Trophoblast cell (in vitro differentiated cells and primary cell): Measurements from ENCODE around the gene CCNB1IP1.

ENCODE experiments used
- DNase-seq, 2 donors: peaks; one replicate each; pipeline ENCODE4 v3.0.0-alpha.2; 2016
- H2AFZ ChIP-seq: 2 replicates; pipeline ENCODE4 v1.6.1; 2013; ENCODE audit warnings: low read length, moderate library complexity, mild to moderate bottlenecking; ENCODE audit not compliant: insufficient read depth, poor library complexity
- H2AK5ac ChIP-seq: 2 replicates; pipeline ENCODE4 v1.6.1; 2013; ENCODE audit warnings: mild to moderate bottlenecking, low read length
- H2BK120ac ChIP-seq: 2 replicates; pipeline ENCODE4 v1.6.1; 2013; ENCODE audit warnings: low read length, mild to moderate bottlenecking, moderate library complexity; ENCODE audit not compliant: insufficient read depth, poor library complexity
- H2BK12ac ChIP-seq: 2 replicates; pipeline ENCODE4 v1.6.1; 2013; ENCODE audit warnings: mild to moderate bottlenecking, low read length, moderate library complexity
- H2BK5ac ChIP-seq: 2 replicates; pipeline ENCODE4 v1.6.1; 2013; ENCODE audit warnings: low read length, low read depth, moderate library complexity, mild to moderate bottlenecking; ENCODE audit not compliant: poor library complexity
- H3K14ac ChIP-seq: 2 replicates; pipeline ENCODE4 v1.6.1; 2013; ENCODE audit warnings: mild to moderate bottlenecking, low read length
- H3K18ac ChIP-seq: 2 replicates; pipeline ENCODE4 v1.6.1; 2013; ENCODE audit warnings: mild to moderate bottlenecking, low read length
- H3K23ac ChIP-seq: 2 replicates; pipeline ENCODE4 v1.6.1; 2013; ENCODE audit warnings: low read length
- H3K27ac ChIP-seq: 2 replicates; pipeline ENCODE4 v1.5.1; 2013; ENCODE audit warnings: low read depth, mild to moderate bottlenecking, inconsistent platforms, low read length, moderate library complexity
- H3K27me3 ChIP-seq: 2 replicates; pipeline ENCODE4 v1.6.1; 2013; ENCODE audit warnings: inconsistent platforms, mild to moderate bottlenecking, low read length, moderate library complexity; ENCODE audit not compliant: insufficient read depth
- H3K36me3 ChIP-seq, 2 experiments: 1 replicate in 1 of 2; 2 replicates in 1 of 2; pipeline ENCODE4 v1.6.1; 2013; ENCODE audit warnings: low read length in 2 of 2, mild to moderate bottlenecking in 2 of 2, moderate library complexity in 1 of 2; ENCODE audit not compliant: insufficient read depth in 2 of 2, control insufficient read depth in 1 of 2
- H3K4ac ChIP-seq: 2 replicates; pipeline ENCODE4 v1.6.1; 2013; ENCODE audit warnings: low read depth, mild to moderate bottlenecking, low read length, moderate library complexity
- H3K4me1 ChIP-seq, 2 experiments: 1 replicate in 1 of 2; 2 replicates in 1 of 2; pipeline ENCODE4 v1.6.1; 2013; ENCODE audit warnings: low read length in 2 of 2, mild to moderate bottlenecking in 2 of 2, moderate library complexity in 1 of 2; ENCODE audit not compliant: insufficient read depth in 2 of 2, control insufficient read depth in 1 of 2
- H3K4me2 ChIP-seq: 2 replicates; pipeline ENCODE4 v1.6.1; 2013; ENCODE audit warnings: inconsistent platforms, mild to moderate bottlenecking, low read length, moderate library complexity
- H3K4me3 ChIP-seq: 2 replicates; pipeline ENCODE4 v1.5.1; 2013; ENCODE audit warnings: mild to moderate bottlenecking, low read depth, low read length, inconsistent platforms
- H3K79me1 ChIP-seq: one replicate; pipeline ENCODE4 v1.6.1; 2013; ENCODE audit warnings: low read length
- H3K79me2 ChIP-seq: 2 replicates; pipeline ENCODE4 v1.6.1; 2013; ENCODE audit warnings: low read length, mild to moderate bottlenecking; ENCODE audit not compliant: control insufficient read depth, insufficient read depth, poor library complexity
- H3K9ac ChIP-seq: 2 replicates; pipeline ENCODE4 v1.6.1; 2013; ENCODE audit warnings: mild to moderate bottlenecking, low read length
- H3K9me3 ChIP-seq: 2 replicates; pipeline ENCODE4 v1.6.1; 2013; ENCODE audit warnings: low read depth, mild to moderate bottlenecking, control low read depth, inconsistent platforms, low read length; ENCODE audit not compliant: insufficient read depth
- H4K12ac ChIP-seq: 2 replicates; pipeline ENCODE4 v1.6.1; 2013; ENCODE audit warnings: low read depth, mild to moderate bottlenecking, low read length, moderate library complexity
- H4K8ac ChIP-seq: 2 replicates; pipeline ENCODE4 v1.6.1; 2013; ENCODE audit warnings: low read depth, mild to moderate bottlenecking, low read length, moderate library complexity
- H4K91ac ChIP-seq: one replicate; pipeline ENCODE4 v1.6.1; 2013; ENCODE audit warnings: low read depth, mild to moderate bottlenecking, low read length, moderate library complexity
- WGBS: extraction: QIAGEN DNeasy Blood & Tissue Kit; methylation state at CpG from one replicate; pipeline ENCODE4 v1.1.7; 2013; ENCODE audit warnings: missing lambda C conversion rate; ENCODE audit not compliant: insufficient read length, insufficient coverage; ENCODE audit errors: extremely low coverage; 5-methylcytosine and 5-hydroxymethylcytosine counted together

CCNB1IP1 gene

DNA sequence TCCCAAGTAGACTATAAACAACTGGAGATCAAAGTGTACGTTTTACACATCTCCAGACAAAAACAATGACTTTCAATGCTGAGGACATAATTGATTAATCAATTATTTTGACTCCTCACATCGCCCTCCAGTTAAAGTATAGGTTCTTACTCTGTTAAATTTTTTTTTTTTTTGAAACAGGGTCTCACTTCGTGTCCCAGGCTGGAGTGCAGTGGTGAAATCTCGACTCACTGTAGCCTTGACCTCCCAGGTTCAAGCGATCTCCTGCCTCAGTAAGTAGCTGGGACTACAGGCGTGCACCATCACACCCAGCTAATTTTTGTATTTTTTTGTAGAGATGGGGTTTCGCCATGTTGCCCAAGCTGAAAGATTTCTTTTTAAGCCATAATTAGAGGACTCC is 938 bp upstream of the CCNB1IP1 start:
- Histone ChIP-seq H3K4me1 (no peaks in the 10 kb centered on the region), H3K4me3 (no peak overlapping the region), H3K36me3 (peaks cover 0 to 1% of the 10 kb centered on the region in 2 experiments), H3K23ac (no peak overlapping the region), H3K9me3 (no peaks in the 10 kb centered on the region), H2BK120ac (no peak overlapping the region), H2AFZ (no peak overlapping the region), H3K27ac (no peak overlapping the region), H4K12ac (no peak overlapping the region), H3K4me2 (no peak overlapping the region), H3K4ac (no peak overlapping the region), H2BK5ac (no peak overlapping the region), H3K79me2 (peaks cover 7% of the 10 kb centered on the region), H2BK12ac (no peak overlapping the region), H2AK5ac (no peak overlapping the region), H3K9ac (no peak overlapping the region), H3K18ac (no peak overlapping the region), H4K91ac (no peak overlapping the region), H3K27me3 (no peaks in the 10 kb centered on the region), H3K14ac (no peak overlapping the region), H3K79me1 (peaks cover 3% of the 10 kb centered on the region), H4K8ac (no peak overlapping the region)
- no CpG with 5 or more reads among the region's 7 CpGs for WGBS
- DNase-seq: no peak

DNA sequence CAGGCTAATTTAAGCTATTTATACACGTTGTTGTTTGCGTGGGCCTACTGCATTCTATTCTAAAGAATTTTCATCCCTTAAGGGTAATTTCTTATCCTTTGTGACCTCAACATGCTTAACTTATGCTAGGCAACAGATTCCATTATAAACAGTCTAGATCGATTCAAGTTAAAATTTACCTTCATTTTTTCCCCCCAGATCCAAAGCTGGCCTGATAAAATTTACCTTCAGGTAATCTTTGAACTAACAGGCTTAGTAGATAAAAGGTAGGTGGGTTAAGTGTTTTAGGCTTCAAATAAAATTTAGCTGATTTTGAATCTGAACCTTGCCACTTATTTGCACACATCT is 389 bp upstream of the CCNB1IP1 start:
- Histone ChIP-seq H3K23ac (no peak overlapping the region), H4K12ac (no peak overlapping the region), H3K4me2 (no peak overlapping the region), H3K9me3 (no peaks in the 10 kb centered on the region), H3K4me1 (no peaks in the 10 kb centered on the region), H4K8ac (no peak overlapping the region), H3K14ac (no peak overlapping the region), H2AFZ (no peak overlapping the region), H2BK5ac (no peak overlapping the region), H3K36me3 (peaks cover 0 to 1% of the 10 kb centered on the region in 2 experiments), H3K18ac (no peak overlapping the region), H3K27ac (no peak overlapping the region), H2BK12ac (no peak overlapping the region), H3K4me3 (no peak overlapping the region), H2AK5ac (no peak overlapping the region), H3K9ac (no peak overlapping the region), H4K91ac (no peak overlapping the region), H3K79me2 (peaks cover 7% of the 10 kb centered on the region), H3K79me1 (peaks cover 3% of the 10 kb centered on the region), H3K4ac (no peak overlapping the region), H3K27me3 (no peaks in the 10 kb centered on the region), H2BK120ac (no peak overlapping the region)
- DNase-seq: no peak
- no CpG with 5 or more reads among the region's 3 CpGs for WGBS

DNA sequence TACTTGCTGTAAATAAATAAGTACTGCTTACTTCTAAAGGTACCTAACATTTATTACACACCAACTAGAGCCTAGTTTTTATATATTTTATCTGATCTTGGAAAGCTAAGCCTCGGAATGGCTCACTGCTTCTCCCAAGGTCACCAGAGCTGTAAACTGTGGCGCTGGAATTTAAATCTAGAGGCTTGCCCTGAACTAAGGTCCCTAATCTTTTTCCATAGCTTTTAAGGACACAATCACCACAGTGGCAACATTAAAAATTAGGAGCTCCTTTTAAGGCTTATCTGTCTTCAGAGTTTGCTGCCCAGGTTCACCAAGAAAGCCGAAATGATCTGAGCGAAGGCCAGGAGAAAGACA is 670 bp downstream of the CCNB1IP1 start:
- H2BK12ac ChIP-seq: no peak overlapping the region
- WGBS: no CpG with 5 or more reads among the region's 4 CpGs
- H4K91ac ChIP-seq: peak overlapping the region; percentile 19
- DNase-seq: peak in 1 of 2 donors; percentile 20
- H2BK5ac ChIP-seq: peak overlapping the region; percentile 27
- H3K18ac ChIP-seq: no peak overlapping the region
- no peak overlapping the region for H3K14ac ChIP-seq
- peak overlapping the region; percentile 71 for H3K4me3 ChIP-seq
- peak overlapping the region; percentile 88 for H3K4ac ChIP-seq
- no peak overlapping the region for H3K23ac ChIP-seq
- peak overlapping the region; percentile 15 for H2AFZ ChIP-seq
- H3K27me3 ChIP-seq: no peaks in the 10 kb centered on the region
- H3K4me2 ChIP-seq: peak overlapping the region; percentile 91
- H3K79me1 ChIP-seq: peaks cover 3% of the 10 kb centered on the region
- peak overlapping the region; percentile 3 for H4K8ac ChIP-seq
- no peak overlapping the region for H4K12ac ChIP-seq
- H3K36me3 ChIP-seq: peaks cover 0 to 1% of the 10 kb centered on the region in 2 experiments
- peak overlapping the region; percentile 25 for H3K27ac ChIP-seq
- H2AK5ac ChIP-seq: no peak overlapping the region
- peak overlapping the region; percentile 84 for H3K9ac ChIP-seq
- H3K9me3 ChIP-seq: no peaks in the 10 kb centered on the region
- H3K79me2 ChIP-seq: peaks cover 7% of the 10 kb centered on the region
- H2BK120ac ChIP-seq: no peak overlapping the region
- H3K4me1 ChIP-seq: no peaks in the 10 kb centered on the region

DNA sequence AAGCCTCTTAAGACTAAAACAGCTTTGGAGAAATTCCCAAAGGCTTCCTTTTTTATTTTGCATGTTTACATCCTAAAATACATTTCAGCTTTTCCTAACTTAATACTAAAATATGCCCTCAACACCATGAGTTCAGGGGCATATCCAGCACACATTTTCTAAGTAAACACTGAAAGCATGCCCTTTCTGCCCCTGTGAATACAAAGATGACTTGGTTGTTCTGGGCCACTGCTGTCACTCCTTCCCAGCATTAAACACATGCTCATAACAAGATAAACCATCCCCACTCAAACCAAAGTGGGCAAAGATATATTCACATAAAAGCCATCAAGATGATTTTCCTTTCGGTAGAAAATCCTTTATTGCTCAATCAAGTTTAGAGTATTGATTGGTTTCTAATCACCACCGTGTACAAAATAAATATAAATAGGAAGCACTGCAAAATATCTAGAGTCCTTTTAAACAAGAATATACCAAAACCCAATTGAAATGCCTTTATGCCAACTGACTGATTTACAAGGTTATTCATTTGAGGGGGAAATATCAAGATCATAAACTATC is 1.9 kb downstream of the CCNB1IP1 start:
- Histone ChIP-seq H2AFZ (no peak overlapping the region), H2AK5ac (no peak overlapping the region), H3K27ac (no peak overlapping the region), H3K23ac (no peak overlapping the region), H3K9me3 (no peaks in the 10 kb centered on the region), H2BK120ac (no peak overlapping the region), H3K4me3 (no peak overlapping the region), H3K4me1 (no peaks in the 10 kb centered on the region), H3K4me2 (peak overlapping the region; percentile 46), H3K4ac (peak overlapping the region; percentile 94), H4K8ac (no peak overlapping the region), H3K14ac (no peak overlapping the region), H3K27me3 (no peaks in the 10 kb centered on the region), H2BK12ac (no peak overlapping the region), H4K91ac (no peak overlapping the region), H2BK5ac (no peak overlapping the region), H3K79me1 (peaks cover 3% of the 10 kb centered on the region), H3K36me3 (peaks cover 1 to 5% of the 10 kb centered on the region in 2 experiments), H3K79me2 (peaks cover 7% of the 10 kb centered on the region), H4K12ac (no peak overlapping the region), H3K9ac (no peak overlapping the region), H3K18ac (no peak overlapping the region)
- DNase-seq: no peak
- no CpG with 5 or more reads among the region's 2 CpGs for WGBS
